Measurements from ENCODE around the gene DNM3. TPM values are rescaled to one million over a fixed set of nuclear protein-coding genes. Genes with fewer than 3 reads are reported as not detected.

The DNM3 gene
- total and polyA plus RNA-seq, 9 of the 15 experiments (the other 6 are each of a cell fraction or from before 2014, with no cell fraction given) = 0.08 to 0.36 (median 0.22) TPM; not detected in 1

DNA sequence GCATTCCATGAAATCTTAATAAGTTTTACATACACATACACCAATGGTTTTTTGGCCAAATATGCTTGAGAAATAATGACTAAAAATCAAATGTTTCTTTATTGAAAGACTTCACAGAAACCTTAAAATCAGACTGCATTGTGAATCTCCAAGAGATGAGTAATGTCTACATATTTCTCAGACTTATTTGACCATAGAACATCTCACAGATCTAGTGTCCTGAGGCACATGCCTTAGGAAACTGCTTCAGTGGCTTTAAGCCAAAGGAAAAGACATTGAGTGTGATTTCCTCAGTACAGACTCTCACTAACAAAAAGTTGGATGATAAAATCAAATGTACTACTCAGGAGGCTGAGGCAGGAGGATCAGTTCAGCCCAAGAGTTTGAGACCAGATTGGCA lies 573.0 kb downstream of the DNM3 start:
- intact Hi-C loops (cut with micrococcal nuclease) = no loop called here
- no peak for TF ChIP-seq CSDE1 (IDR thresholded peaks at IDR 0.05)
- TF ChIP-seq SMAD4 (CRISPR knock-in tag; conservative IDR thresholded peaks at IDR 0.05) = no peak
- no peak for TF ChIP-seq PRPF4 (IDR thresholded peaks at IDR 0.05; ENCODE audit: insufficient read depth, low read depth, low read length, poor library complexity, severe bottlenecking)
- TF ChIP-seq KLF1 (tag; IDR thresholded peaks at IDR 0.05) = no peak
- TF ChIP-seq HDAC1 (IDR thresholded peaks at IDR 0.05) = no peak
- TF ChIP-seq CCAR2 (IDR thresholded peaks at IDR 0.05; ENCODE audit: low read depth, low read length) = no peak
- TF ChIP-seq, protein P1, sequence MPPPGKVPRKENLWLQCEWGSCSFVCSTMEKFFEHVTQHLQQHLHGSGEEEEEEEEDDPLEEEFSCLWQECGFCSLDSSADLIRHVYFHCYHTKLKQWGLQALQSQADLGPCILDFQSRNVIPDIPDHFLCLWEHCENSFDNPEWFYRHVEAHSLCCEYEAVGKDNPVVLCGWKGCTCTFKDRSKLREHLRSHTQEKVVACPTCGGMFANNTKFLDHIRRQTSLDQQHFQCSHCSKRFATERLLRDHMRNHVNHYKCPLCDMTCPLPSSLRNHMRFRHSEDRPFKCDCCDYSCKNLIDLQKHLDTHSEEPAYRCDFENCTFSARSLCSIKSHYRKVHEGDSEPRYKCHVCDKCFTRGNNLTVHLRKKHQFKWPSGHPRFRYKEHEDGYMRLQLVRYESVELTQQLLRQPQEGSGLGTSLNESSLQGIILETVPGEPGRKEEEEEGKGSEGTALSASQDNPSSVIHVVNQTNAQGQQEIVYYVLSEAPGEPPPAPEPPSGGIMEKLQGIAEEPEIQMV (tag; conservative IDR thresholded peaks at IDR 0.05; ENCODE audit: low read depth) = no peak
- no peak for TF ChIP-seq RFX7 (CRISPR knock-in tag; IDR thresholded peaks at IDR 0.05)
- TF ChIP-seq, protein P2, sequence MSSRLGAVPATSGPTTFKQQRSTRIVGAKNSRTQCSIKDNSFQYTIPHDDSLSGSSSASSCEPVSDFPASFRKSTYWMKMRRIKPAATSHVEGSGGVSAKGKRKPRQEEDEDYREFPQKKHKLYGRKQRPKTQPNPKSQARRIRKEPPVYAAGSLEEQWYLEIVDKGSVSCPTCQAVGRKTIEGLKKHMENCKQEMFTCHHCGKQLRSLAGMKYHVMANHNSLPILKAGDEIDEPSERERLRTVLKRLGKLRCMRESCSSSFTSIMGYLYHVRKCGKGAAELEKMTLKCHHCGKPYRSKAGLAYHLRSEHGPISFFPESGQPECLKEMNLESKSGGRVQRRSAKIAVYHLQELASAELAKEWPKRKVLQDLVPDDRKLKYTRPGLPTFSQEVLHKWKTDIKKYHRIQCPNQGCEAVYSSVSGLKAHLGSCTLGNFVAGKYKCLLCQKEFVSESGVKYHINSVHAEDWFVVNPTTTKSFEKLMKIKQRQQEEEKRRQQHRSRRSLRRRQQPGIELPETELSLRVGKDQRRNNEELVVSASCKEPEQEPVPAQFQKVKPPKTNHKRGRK (tag; IDR thresholded peaks at IDR 0.05) = no peak
- no peak for TF ChIP-seq FOXA3 (CRISPR knock-in tag; conservative IDR thresholded peaks at IDR 0.05 in 1 of 2, IDR thresholded peaks at IDR 0.05 in 1 of 2)
- TF ChIP-seq TOE1 (IDR thresholded peaks at IDR 0.05; ENCODE audit: borderline replicate concordance) = no peak
- no peak for TF ChIP-seq TOE1 (CRISPR knock-in tag; IDR thresholded peaks at IDR 0.05; ENCODE audit: borderline replicate concordance, low read depth)
- TF ChIP-seq ZNF197 (CRISPR knock-in tag; IDR thresholded peaks at IDR 0.05; ENCODE audit: low read depth) = no peak
- TF ChIP-seq ARHGAP35 (IDR thresholded peaks at IDR 0.05; ENCODE audit: partially characterized antibody) = no peak
- POLR2A ChIA-PET = no interaction called here
- CTCF ChIA-PET (ENCODE audit: low intra/inter-chr PET ratio) = no interaction called here
- no TSS peak for BruUV-seq (replicated peaks)
- Histone ChIP-seq H3K9ac (ENCODE audit: insufficient read depth in 1 of 2, low read depth in 2 of 2, low read length in 2 of 2) (no peak overlapping the region), H3K9me1 (ENCODE audit: control insufficient read depth, insufficient read depth, low read length) (no peaks in the 10 kb centered on the region), H3K4me2 (ENCODE audit: insufficient read depth, low read length) (no peak overlapping the region), H3K27me3 (ENCODE audit: control insufficient read depth in 2 of 2, insufficient read depth in 2 of 2, low read length in 2 of 2) (no peaks in the 10 kb centered on the region; a peak in 1 of 5 replicates), H3K27ac (ENCODE audit: extremely low read depth, low read depth, low read length) (no peak overlapping the region), H4K20me1 (replicated peaks; ENCODE audit: control insufficient read depth, insufficient read depth, low read length) (no peaks in the 10 kb centered on the region), H2AFZ (ENCODE audit: low read depth, low read length) (no peak overlapping the region), H3K79me2 (ENCODE audit: control insufficient read depth, insufficient read depth, low read length) (no peaks in the 10 kb centered on the region), H3K36me3 (ENCODE audit: control insufficient read depth, insufficient read depth, low read length) (no peaks in the 10 kb centered on the region), H3K4me1 (replicated peaks in 1 of 2; ENCODE audit: control insufficient read depth in 2 of 2, insufficient read depth in 2 of 2, low read length in 2 of 2) (no peaks in the 10 kb centered on the region), H3K4me3 (no peak overlapping the region), H3K9me3 (replicated peaks; ENCODE audit: control insufficient read depth, insufficient read depth, low read depth, low read length) (no peaks in the 10 kb centered on the region)
- FAIRE-seq (no peak), ATAC-seq (no peak), DNase-seq (ENCODE audit: extremely low read depth in 1 of 4, low spot score in 3 of 4) (no peak)
- in situ Hi-C loops (cut with MboI) = no loop called here
